Endometrial microvascular endothelial cells (primary cell): ENCODE data around the gene GPATCH1. TPM values are rescaled to one million over a fixed set of nuclear protein-coding genes. Genes with fewer than 3 reads are reported as not detected.

ENCODE experiments used
- in situ Hi-C: cut with HindIII; loops from 2 replicates; pipeline ENCODE4 v1.10.0; 2017; ENCODE audit warnings: low sequenced_read_pairs, low pct_unique_long_range_greater_than_20kb; ENCODE audit errors: inconsistent ontology term
- total RNA-seq: library from RNA; depleted of rRNA; stranded (reverse); fragments of >200 nt; gene quantifications from one replicate; pipeline ENCODE4 v1.2.3, GENCODE V29; 2015; ENCODE audit errors: inconsistent ontology term

The GPATCH1 gene
- total RNA-seq, 1 donor from 2014 or later = 3.3 TPM

DNA sequence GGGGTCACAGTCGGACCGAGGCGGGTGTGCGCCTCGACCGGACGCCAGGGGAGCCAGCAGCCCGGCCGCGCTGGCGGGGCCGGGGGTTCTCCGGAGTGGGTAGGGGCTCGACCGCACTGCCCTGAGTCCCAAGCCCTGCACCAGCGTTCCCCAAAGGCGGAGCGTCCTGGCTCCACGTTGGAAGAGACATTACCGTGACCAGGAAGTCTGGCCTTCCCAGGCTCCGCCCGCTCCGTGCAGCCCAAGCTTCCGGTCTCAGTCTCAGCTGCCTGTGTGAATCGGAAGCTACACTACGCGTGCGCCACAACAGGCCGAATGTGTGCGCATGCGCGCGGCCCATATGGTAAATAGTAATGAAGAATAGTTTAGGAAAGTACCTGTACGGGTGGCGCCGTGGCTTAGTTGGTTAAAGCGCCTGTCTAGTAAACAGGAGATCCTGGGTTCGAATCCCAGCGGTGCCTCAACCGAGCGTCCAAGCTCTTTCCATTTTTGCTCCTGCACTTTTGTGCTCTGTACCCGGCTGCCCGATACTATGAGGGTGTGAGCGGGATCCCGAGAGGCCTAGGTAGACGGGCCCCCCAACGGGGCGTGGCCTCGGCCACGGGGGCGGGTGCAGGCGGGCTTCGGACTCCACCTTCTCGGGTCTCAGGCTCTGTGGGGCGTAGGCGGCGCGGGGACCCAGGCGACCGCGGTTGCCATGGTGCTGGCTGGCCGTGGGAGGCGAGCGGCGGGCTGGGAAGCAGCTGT is 95.9 kb downstream of the GPATCH1 start:
- in situ Hi-C loops = no loop called here

DNA sequence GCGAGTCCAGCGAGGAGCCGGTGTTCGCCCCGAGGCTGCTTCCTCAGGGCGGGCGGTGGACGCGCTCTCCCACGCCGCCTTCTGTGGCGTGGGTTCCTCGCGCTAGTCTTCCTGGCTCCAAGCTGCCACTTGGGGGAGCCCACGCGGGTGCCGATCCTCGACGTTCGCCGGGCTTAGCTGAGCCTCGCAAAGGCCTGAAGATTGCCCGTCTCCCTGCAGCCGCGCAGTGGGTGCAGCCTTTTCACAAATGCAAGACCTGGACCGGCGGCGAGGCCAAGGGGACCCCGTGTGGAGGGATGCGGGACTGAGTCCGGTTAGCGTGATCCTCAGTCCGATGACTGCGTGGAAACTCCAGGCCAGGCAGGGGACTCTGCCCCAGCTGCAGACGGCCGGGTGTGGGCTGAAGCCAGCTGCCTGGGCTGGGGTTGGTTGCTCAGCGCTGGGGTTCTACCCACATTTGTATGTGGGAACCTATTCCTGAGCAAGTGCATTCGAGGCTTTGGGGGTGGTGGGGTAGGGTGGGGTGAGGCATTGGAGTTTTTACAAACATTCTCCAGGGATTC is 96.5 kb downstream of the GPATCH1 start:
- in situ Hi-C loops = no loop called here

Other genes starting within 250 kb of the GPATCH1 start
- gene SLC7A9, start 211.4 kb upstream of the GPATCH1 start, total RNA-seq = not detected
- 31.6 TPM for gene CEP89, start 109.2 kb upstream of the GPATCH1 start, total RNA-seq
- gene FAAP24, start 108.9 kb upstream of the GPATCH1 start, total RNA-seq = 5.5 TPM
- 1.1 TPM for gene RHPN2, start 16.3 kb upstream of the GPATCH1 start, total RNA-seq
- gene WDR88, start 50.9 kb downstream of the GPATCH1 start, total RNA-seq = not detected
- 31.9 TPM for gene LRP3, start 113.1 kb downstream of the GPATCH1 start, total RNA-seq
- not detected for gene SLC7A10, start 144.7 kb downstream of the GPATCH1 start, total RNA-seq
- gene CEBPA, start 221.4 kb downstream of the GPATCH1 start, total RNA-seq = not detected